ENCODE results near the gene ATXN1. TPM values are rescaled to one million over a fixed set of nuclear protein-coding genes. Genes with fewer than 3 reads are reported as not detected.

The ATXN1 gene
- total RNA-seq, 1 donor from 2014 or later = 3.9 TPM

- Mint-ChIP-seq H3K9me3 (no peaks in the 10 kb centered on the region), H3K36me3 (ENCODE audit: low read depth) (no peaks in the 10 kb centered on the region), H3K27me3 (ENCODE audit: low read depth) (no peaks in the 10 kb centered on the region), H3K4me3 (no peak overlapping the region), H3K27ac (ENCODE audit: unreplicated experiment) (no peak overlapping the region), H3K4me1 (peaks cover 12% of the 10 kb centered on the region)
- DNase-seq (ENCODE audit: low read depth, low spot score) = no peak
- TF ChIP-seq CTCF (conservative IDR thresholded peaks at IDR 0.05) = no peak
Observed at GRCh38 chr6:16524380-16524707, 236.9 kb downstream of the ATXN1 start.

- H3K9me3 Mint-ChIP-seq = no peaks in the 10 kb centered on the region
- H3K27me3 Mint-ChIP-seq (ENCODE audit: low read depth) = no peaks in the 10 kb centered on the region
- DNase-seq (ENCODE audit: low read depth, low spot score) = no peak
- TF ChIP-seq CTCF (conservative IDR thresholded peaks at IDR 0.05) = no peak
- no peak overlapping the region for H3K4me3 Mint-ChIP-seq
- no peaks in the 10 kb centered on the region for H3K36me3 Mint-ChIP-seq (ENCODE audit: low read depth)
- no peak overlapping the region for H3K27ac Mint-ChIP-seq (ENCODE audit: unreplicated experiment)
- peaks cover 14% of the 10 kb centered on the region for H3K4me1 Mint-ChIP-seq
Observed at GRCh38 chr6:16523606-16524379, 237.5 kb downstream of the ATXN1 start.

- no peak for DNase-seq (ENCODE audit: low read depth, low spot score)
- Mint-ChIP-seq H3K27ac (ENCODE audit: unreplicated experiment) (no peak overlapping the region), H3K9me3 (no peaks in the 10 kb centered on the region), H3K4me3 (no peak overlapping the region), H3K27me3 (ENCODE audit: low read depth) (no peaks in the 10 kb centered on the region), H3K4me1 (peaks cover 14% of the 10 kb centered on the region), H3K36me3 (ENCODE audit: low read depth) (no peaks in the 10 kb centered on the region)
- no peak for TF ChIP-seq CTCF (conservative IDR thresholded peaks at IDR 0.05)
Observed at GRCh38 chr6:16522937-16523336, 238.3 kb downstream of the ATXN1 start.

- no peak for TF ChIP-seq CTCF (conservative IDR thresholded peaks at IDR 0.05)
- Mint-ChIP-seq H3K36me3 (ENCODE audit: low read depth) (no peaks in the 10 kb centered on the region), H3K27me3 (ENCODE audit: low read depth) (no peaks in the 10 kb centered on the region), H3K4me1 (peaks cover 14% of the 10 kb centered on the region), H3K4me3 (no peak overlapping the region), H3K27ac (ENCODE audit: unreplicated experiment) (no peak overlapping the region), H3K9me3 (no peaks in the 10 kb centered on the region)
- DNase-seq (ENCODE audit: low read depth, low spot score) = no peak
Observed at GRCh38 chr6:16521528-16521927, 239.7 kb downstream of the ATXN1 start.

GRCh38 chr6:16519265-16520242 lies 241.7 kb downstream of the ATXN1 start:
- Mint-ChIP-seq H3K36me3 (ENCODE audit: low read depth) (no peaks in the 10 kb centered on the region), H3K4me3 (no peak overlapping the region), H3K27ac (ENCODE audit: unreplicated experiment) (no peak overlapping the region), H3K27me3 (ENCODE audit: low read depth) (no peaks in the 10 kb centered on the region), H3K4me1 (peaks cover 14% of the 10 kb centered on the region), H3K9me3 (no peaks in the 10 kb centered on the region)
- no peak for TF ChIP-seq CTCF (conservative IDR thresholded peaks at IDR 0.05)
- no peak for DNase-seq (ENCODE audit: low read depth, low spot score)
